ENCODE results near the gene SPTLC3. TPM values are rescaled to one million over a fixed set of nuclear protein-coding genes. Genes with fewer than 3 reads are reported as not detected.

SPTLC3 gene
- total and polyA plus RNA-seq, 2 of the 13 experiments (the other 11 are each of a cell fraction or from before 2014, with no cell fraction given), result 20.5 to 95.6 TPM

DNA sequence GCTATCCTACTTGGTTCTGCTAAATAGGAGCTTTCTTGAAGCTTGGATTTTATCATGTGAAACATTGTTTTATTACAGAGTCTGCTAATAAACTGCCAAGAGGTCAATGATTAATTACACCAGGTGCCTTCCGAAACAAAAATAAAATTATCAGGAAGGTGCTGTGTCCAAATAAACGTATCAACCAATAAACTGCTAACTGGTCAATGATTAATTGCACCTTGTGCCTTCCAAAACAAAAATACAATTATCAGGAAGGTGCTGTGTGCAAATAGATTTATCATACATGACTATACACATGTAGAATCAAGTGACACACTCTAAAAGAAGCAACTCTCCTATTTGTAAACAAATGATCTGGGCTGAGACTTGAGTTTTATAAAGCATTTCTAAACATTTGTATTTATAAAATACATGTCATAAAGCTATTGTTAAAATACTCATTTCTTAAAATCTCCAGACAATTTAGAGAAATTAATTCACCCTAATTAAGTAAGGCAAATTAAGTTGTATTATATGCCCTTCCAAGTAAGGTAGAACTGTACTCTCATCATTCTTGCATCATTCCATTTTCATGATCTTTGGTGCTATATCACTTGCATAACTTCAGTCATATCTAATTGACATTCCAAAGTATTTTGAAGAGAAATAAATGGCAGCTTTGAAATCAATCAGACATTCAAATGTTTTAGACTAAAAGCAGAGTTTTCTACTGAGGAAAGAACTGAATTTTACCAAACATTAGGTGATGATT lies 26.8 kb downstream of the SPTLC3 start (continued):
- TF ChIP-seq, protein P1, sequence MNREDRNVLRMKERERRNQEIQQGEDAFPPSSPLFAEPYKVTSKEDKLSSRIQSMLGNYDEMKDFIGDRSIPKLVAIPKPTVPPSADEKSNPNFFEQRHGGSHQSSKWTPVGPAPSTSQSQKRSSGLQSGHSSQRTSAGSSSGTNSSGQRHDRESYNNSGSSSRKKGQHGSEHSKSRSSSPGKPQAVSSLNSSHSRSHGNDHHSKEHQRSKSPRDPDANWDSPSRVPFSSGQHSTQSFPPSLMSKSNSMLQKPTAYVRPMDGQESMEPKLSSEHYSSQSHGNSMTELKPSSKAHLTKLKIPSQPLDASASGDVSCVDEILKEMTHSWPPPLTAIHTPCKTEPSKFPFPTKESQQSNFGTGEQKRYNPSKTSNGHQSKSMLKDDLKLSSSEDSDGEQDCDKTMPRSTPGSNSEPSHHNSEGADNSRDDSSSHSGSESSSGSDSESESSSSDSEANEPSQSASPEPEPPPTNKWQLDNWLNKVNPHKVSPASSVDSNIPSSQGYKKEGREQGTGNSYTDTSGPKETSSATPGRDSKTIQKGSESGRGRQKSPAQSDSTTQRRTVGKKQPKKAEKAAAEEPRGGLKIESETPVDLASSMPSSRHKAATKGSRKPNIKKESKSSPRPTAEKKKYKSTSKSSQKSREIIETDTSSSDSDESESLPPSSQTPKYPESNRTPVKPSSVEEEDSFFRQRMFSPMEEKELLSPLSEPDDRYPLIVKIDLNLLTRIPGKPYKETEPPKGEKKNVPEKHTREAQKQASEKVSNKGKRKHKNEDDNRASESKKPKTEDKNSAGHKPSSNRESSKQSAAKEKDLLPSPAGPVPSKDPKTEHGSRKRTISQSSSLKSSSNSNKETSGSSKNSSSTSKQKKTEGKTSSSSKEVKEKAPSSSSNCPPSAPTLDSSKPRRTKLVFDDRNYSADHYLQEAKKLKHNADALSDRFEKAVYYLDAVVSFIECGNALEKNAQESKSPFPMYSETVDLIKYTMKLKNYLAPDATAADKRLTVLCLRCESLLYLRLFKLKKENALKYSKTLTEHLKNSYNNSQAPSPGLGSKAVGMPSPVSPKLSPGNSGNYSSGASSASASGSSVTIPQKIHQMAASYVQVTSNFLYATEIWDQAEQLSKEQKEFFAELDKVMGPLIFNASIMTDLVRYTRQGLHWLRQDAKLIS (CRISPR knock-in tag; IDR thresholded peaks at IDR 0.05), result no peak
- TF ChIP-seq RXRB (CRISPR knock-in tag; IDR thresholded peaks at IDR 0.05; ENCODE audit: borderline replicate concordance) (no peak), CEBPG (CRISPR knock-in tag; IDR thresholded peaks at IDR 0.05) (peak; percentile 55; the same call in 1 of the 2 replicates), ELF1 (CRISPR knock-in tag; IDR thresholded peaks at IDR 0.05) (no peak), ZNF30 (CRISPR knock-in tag; IDR thresholded peaks at IDR 0.05) (no peak), CEBPB (IDR thresholded peaks at IDR 0.05; ENCODE audit: borderline replicate concordance, low read depth, low read length) (peak; percentile 78; the same call in 1 of the 2 replicates), IRF2 (CRISPR knock-in tag; IDR thresholded peaks at IDR 0.05) (no peak), CBX2 (IDR thresholded peaks at IDR 0.05; ENCODE audit: low read depth, low read length) (no peak), CBX2 (CRISPR knock-in tag; IDR thresholded peaks at IDR 0.05; ENCODE audit: low read depth) (no peak), HIVEP1 (CRISPR knock-in tag; IDR thresholded peaks at IDR 0.05) (no peak), CHD4 (IDR thresholded peaks at IDR 0.05; ENCODE audit: borderline replicate concordance, low read length) (no peak), KLF13 (CRISPR knock-in tag; IDR thresholded peaks at IDR 0.05) (no peak)
- TF ChIP-seq, protein P2, sequence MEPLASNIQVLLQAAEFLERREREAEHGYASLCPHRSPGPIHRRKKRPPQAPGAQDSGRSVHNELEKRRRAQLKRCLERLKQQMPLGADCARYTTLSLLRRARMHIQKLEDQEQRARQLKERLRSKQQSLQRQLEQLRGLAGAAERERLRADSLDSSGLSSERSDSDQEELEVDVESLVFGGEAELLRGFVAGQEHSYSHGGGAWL (CRISPR knock-in tag; IDR thresholded peaks at IDR 0.05), result no peak
